SJSA1 (cell line): Measurements from ENCODE around the gene ATG9A. TPM values are rescaled to one million over a fixed set of nuclear protein-coding genes. Genes with fewer than 3 reads are reported as not detected.
A peak's percentile ranks its signal among the peaks of the same experiment; 100 is the strongest.
"Not testable (repeated sequence)": the region's sequence is repeated elsewhere in the genome, so short reads cannot be mapped to it uniquely, and the experiment has no call there.

Experiments used
- DNase-seq, 2 experiments: peaks; one replicate each; pipeline ENCODE4 v3.0.0-alpha.2; 2015 to 2020; ENCODE audit warnings: low spot score in 2 of 2, low read depth in 1 of 2
- H3K27ac ChIP-seq: fragments of 250-450 bp; sonication (Bioruptor Pico); 2 replicates; pipeline ENCODE4 v1.5.1; 2020; ENCODE audit warnings: mild to moderate bottlenecking, moderate library complexity
- H3K27me3 ChIP-seq: fragments of 250-450 bp; sonication (Bioruptor Pico); replicated peaks from 2 replicates; pipeline ENCODE4 v1.5.1; 2020; ENCODE audit warnings: mild to moderate bottlenecking, moderate library complexity
- H3K36me3 ChIP-seq: fragments of 250-450 bp; sonication (Bioruptor Pico); 2 replicates; pipeline ENCODE4 v1.5.1; 2020; ENCODE audit warnings: mild to moderate bottlenecking
- H3K4me1 ChIP-seq: fragments of 250-450 bp; sonication (Bioruptor Pico); replicated peaks from 2 replicates; pipeline ENCODE4 v1.6.1; 2021; ENCODE audit warnings: mild to moderate bottlenecking
- H3K4me3 ChIP-seq: fragments of 250-450 bp; sonication (Bioruptor Pico); 2 replicates; pipeline ENCODE4 v1.5.1; 2020; ENCODE audit warnings: mild to moderate bottlenecking
- H3K9me3 ChIP-seq: fragments of 250-450 bp; sonication (Bioruptor Pico); replicated peaks from 2 replicates; pipeline ENCODE4 v1.5.1; 2020; ENCODE audit warnings: mild to moderate bottlenecking
- total RNA-seq: library from RNA; depleted of rRNA; stranded (reverse); fragments of >200 nt; shearing (Covaris generic); gene quantifications from 2 replicates; pipeline ENCODE4 v1.2.3, GENCODE V29; 2014

The ATG9A gene
- total RNA-seq, 1 experiment from 2014 or later = 45.8 TPM

- peak in 1 of 2 experiments; percentile 34 for DNase-seq
- H3K27ac ChIP-seq = no peak overlapping the region
- H3K36me3 ChIP-seq = peaks cover 81% of the 10 kb centered on the region
- H3K27me3 ChIP-seq = no peaks in the 10 kb centered on the region
- H3K9me3 ChIP-seq = no peaks in the 10 kb centered on the region
- no peak overlapping the region for H3K4me3 ChIP-seq
- peaks cover 18% of the 10 kb centered on the region for H3K4me1 ChIP-seq
These were observed 19.1 kb downstream of the ATG9A start for GRCh38 chr2:219210196-219210885.

- DNase-seq = peak in 1 of 2 experiments; percentile 33
- H3K27ac ChIP-seq = no peak overlapping the region
- H3K9me3 ChIP-seq = no peaks in the 10 kb centered on the region
- peaks cover 18% of the 10 kb centered on the region for H3K4me1 ChIP-seq
- H3K4me3 ChIP-seq = no peak overlapping the region
- H3K36me3 ChIP-seq = peaks cover 73% of the 10 kb centered on the region
- no peaks in the 10 kb centered on the region for H3K27me3 ChIP-seq
These were observed 19.9 kb downstream of the ATG9A start for GRCh38 chr2:219209236-219210195.

DNA sequence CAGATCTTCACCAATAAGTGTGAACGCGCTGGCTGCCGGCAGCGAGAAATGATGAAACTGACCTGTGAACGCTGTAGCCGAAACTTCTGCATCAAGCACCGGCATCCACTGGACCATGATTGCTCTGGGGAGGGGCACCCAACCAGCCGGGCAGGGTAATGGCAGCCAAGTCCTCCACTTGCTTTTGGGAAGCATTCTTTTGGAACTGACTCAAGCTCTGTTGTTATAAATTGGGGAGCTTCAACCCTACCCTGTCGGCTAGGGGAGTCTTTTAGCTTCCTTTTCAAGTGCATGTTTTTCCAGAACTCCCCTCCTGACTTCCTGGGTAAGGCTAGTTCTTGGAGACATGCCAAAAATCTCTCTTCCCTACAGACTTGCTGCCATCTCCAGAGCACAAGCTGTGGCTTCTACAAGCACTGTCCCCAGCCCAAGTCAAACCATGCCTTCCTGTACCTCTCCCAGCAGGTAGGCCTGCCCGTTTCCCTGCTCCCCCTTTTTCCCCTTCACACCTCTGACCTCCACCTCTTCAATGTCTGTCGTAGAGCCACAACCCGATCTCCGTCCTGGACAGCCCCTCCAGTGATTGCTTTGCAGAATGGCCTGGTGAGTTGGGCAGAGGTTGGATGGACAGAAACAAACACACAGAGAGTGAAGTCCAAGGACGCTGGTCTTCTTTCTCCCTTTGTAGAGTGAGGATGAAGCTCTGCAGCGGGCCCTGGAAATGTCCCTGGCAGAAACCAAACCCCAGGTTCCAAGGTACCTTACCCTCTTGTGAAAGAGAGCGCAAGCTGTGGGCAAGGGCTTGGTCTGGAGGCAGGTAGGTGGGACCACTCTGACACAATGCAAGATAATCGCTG is 21.3 kb downstream of the ATG9A start:
- no peaks in the 10 kb centered on the region for H3K27me3 ChIP-seq
- no peak overlapping the region for H3K27ac ChIP-seq
- peaks cover 18% of the 10 kb centered on the region for H3K4me1 ChIP-seq
- H3K4me3 ChIP-seq = no peak overlapping the region
- H3K36me3 ChIP-seq = peaks cover 59% of the 10 kb centered on the region
- no peaks in the 10 kb centered on the region for H3K9me3 ChIP-seq
- DNase-seq = peak; percentile 28 to 31

DNA sequence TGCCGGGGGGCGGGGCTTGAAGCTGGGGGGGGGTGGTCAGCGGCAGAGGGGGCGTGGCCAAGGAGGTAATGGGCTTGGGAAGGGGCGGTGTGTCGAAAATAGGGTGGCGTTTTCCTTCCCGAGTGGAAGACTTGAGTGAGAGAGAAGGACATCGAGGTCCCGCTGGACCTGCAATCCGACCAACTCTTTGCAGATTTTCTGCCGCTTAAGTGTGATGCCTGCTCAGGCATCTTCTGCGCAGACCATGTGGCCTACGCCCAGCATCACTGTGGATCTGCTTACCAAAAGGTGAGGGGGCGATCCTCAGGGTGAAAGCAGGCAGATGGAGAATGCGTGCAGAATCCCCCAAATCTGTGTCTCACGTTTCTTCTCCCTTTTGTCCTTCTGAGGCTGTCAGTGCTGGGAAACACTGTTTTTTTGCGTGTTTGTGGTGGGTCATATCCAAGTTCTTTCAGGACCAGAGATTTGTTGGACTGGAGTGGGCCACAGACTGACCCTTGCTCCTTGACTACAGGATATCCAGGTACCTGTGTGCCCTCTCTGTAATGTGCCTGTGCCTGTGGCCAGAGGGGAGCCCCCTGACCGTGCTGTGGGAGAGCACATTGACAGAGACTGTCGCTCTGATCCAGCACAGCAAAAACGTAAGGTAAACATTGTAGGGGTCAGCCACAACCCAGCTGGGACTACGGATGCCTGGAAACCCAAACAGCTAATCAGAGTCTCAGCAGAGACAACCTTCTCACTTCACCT is 22.1 kb downstream of the ATG9A start:
- no peaks in the 10 kb centered on the region for H3K9me3 ChIP-seq
- no peaks in the 10 kb centered on the region for H3K27me3 ChIP-seq
- DNase-seq = peak; percentile 11 to 38
- peaks cover 18% of the 10 kb centered on the region for H3K4me1 ChIP-seq
- peak overlapping the region; percentile 57 for H3K4me3 ChIP-seq
- no peak overlapping the region for H3K27ac ChIP-seq
- peaks cover 51% of the 10 kb centered on the region for H3K36me3 ChIP-seq

GRCh38 chr2:219206328-219207133 is 22.9 kb downstream of the ATG9A start, which contains the start of gene ZFAND2B:
ZFAND2B (plus strand) TSS chr2:219206782; CDS start chr2:219206988, 206 bp downstream.
- Histone ChIP-seq H3K27ac (peak within 1 kb of the TSS; percentile 44; the same call in 1 of the 2 replicates), H3K4me1 (peaks cover 18% of the 10 kb centered on the region), H3K36me3 (peaks cover 44% of the 10 kb centered on the region), H3K9me3 (no peaks in the 10 kb centered on the region), H3K4me3 (peak within 1 kb of the TSS; percentile 57), H3K27me3 (no peaks in the 10 kb centered on the region)
- DNase-seq = peak; percentile 93 to 94

DNA sequence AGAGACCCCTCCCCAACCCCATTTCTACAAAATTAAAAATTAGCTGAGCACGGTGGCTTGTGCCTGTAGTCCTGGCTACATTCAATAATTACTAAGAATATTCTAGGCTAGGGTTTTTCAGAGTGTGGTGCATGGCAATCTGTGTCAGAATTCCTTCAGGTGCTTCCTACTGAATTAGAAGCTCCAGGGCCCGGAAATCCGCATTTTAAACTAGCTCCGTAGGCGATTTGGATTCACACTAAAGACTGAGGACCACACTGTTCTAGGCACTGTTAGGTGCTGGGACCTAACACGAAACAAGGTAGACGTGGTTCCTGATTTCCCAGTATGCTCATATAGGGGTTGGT is 23.5 kb downstream of the ATG9A start:
- H3K27ac ChIP-seq = no peak overlapping the region
- H3K4me1 ChIP-seq = peaks cover 18% of the 10 kb centered on the region
- no peaks in the 10 kb centered on the region for H3K27me3 ChIP-seq
- H3K36me3 ChIP-seq = peaks cover 39% of the 10 kb centered on the region
- peak overlapping the region; percentile 57 for H3K4me3 ChIP-seq
- no peaks in the 10 kb centered on the region for H3K9me3 ChIP-seq
- DNase-seq = no peak

DNA sequence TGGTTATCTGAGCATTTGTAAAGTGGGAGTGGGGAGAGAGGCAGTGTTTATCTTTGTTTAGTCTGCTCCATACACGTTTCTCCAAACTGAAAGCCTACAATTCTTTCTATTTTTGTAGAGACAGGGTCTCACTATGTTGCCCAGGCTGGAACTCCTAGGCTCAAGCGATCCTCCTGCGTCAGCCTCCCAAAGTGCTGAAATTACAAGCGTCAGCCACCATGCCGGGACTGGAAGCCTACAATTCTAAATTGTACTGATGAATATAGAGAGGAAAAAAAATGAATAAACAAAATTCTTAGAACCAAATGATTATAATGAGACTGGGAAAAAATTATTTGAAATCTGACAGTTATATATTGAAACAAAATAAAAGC is 24.3 kb downstream of the ATG9A start:
- Histone ChIP-seq H3K9me3 (no peaks in the 10 kb centered on the region), H3K27me3 (no peaks in the 10 kb centered on the region), H3K4me1 (peaks cover 18% of the 10 kb centered on the region), H3K4me3 (no peak overlapping the region), H3K36me3 (peaks cover 31% of the 10 kb centered on the region), H3K27ac (no peak overlapping the region)
- DNase-seq = no peak

DNA sequence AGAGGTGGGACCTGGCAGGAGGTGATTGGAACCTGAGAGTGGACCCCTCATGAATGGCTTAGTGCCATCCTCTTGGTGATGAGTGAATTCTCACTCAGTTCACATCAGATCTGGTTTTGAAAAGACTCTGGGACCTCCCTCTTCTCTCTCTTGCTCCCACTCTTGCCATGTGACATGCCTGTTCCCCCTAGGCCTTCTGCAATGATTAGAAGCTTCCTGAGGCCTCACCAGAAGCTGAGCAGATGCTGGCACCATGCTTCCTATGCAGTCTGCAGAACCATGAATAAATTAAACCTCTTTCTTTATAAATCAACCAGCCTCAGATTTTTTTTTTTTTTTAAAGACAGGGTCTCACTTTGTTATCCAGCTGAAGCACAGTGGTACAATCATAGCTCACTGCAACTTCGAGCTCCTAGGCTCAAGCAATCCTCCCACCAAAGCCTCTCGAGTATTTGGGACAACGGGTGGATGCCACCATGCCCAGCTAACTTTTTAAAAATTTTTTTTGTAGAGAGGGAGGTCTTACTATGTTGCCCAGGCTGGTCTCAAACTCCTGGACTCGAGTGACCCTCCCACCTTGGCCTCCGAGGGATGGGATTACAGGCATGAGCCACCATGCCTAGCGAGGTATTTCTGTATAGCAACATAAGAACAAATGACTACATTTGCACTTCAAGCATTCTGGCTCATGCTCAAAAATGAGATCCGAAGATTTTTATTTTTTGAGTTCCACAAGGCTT is 24.8 kb downstream of the ATG9A start:
- Histone ChIP-seq H3K9me3 (no peaks in the 10 kb centered on the region), H3K36me3 (peaks cover 25% of the 10 kb centered on the region), H3K27ac (no peak overlapping the region), H3K4me3 (no peak overlapping the region), H3K27me3 (no peaks in the 10 kb centered on the region; the same call in 1 of the 2 replicates), H3K4me1 (peaks cover 18% of the 10 kb centered on the region)
- no peak for DNase-seq

DNA sequence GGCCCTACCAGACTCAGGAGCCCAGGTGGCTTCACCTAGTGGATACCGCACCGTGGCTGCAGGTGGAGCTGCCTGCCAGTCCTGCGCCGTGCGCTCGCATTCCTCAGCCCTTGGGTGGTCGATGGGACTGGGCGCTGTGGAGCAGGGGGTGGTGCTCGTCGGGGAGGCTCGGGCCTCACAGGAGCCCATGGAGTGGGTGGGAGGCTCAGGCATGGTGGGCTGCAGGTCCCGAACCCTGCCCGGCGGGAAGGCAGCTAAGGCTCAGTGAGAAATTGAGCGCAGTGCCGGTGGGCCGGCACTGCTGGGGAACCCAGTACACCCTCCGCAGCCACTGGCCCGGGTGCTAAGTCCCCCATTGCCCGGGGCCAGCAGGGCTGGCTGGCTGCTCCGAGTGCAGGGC is 28.1 kb downstream of the ATG9A start:
- H3K27ac ChIP-seq, H3K27me3 ChIP-seq, DNase-seq, H3K9me3 ChIP-seq, H3K36me3 ChIP-seq, H3K4me3 ChIP-seq, H3K4me1 ChIP-seq: not testable (repeated sequence)

GRCh38 chr2:219200502-219201326 is 28.7 kb downstream of the ATG9A start:
- H3K4me3 ChIP-seq, H3K36me3 ChIP-seq, DNase-seq, H3K4me1 ChIP-seq, H3K27me3 ChIP-seq, H3K27ac ChIP-seq, H3K9me3 ChIP-seq: not testable (repeated sequence)

DNA sequence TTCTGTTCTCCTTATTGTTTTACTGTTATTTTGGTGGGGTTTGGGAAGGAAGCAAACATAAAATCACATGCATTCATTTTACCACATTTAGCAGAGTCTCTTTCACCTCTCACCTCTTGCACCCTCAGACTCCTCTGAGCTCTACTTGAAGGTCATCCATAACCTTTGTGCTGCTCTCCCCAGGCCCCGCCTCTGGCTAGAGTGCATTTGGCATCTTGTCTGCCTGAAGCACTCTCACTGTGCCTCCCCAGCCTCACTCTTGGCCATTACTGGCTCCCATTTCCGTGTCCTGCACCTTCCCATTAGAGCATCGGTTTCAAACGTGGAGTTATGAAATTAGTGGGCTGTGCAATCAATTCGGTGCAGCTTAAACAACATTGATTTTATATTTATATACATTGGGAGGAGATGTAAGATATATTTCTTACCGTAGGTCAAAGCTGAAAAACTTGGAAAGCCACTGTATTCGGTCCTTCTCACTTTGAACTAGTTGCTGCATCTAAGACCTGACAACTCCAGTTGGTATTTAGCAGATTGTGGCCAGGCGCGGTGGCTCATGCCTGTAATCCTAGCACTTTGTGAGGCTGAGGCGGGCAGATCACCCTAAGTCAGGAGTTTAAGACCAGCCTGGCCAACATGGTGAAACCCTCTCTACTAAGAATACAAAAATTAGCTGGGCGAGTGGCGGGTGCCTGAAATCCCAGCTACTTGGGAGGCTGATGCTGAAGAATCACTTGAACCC is 29.8 kb downstream of the ATG9A start:
- no peak overlapping the region for H3K4me3 ChIP-seq
- H3K9me3 ChIP-seq = no peaks in the 10 kb centered on the region
- H3K36me3 ChIP-seq = no peaks in the 10 kb centered on the region
- peaks cover 4% of the 10 kb centered on the region for H3K27me3 ChIP-seq
- H3K27ac ChIP-seq = no peak overlapping the region
- H3K4me1 ChIP-seq = no peaks in the 10 kb centered on the region
- no peak for DNase-seq
